ENCODE data around the gene IQSEC1.

The IQSEC1 gene

DNA sequence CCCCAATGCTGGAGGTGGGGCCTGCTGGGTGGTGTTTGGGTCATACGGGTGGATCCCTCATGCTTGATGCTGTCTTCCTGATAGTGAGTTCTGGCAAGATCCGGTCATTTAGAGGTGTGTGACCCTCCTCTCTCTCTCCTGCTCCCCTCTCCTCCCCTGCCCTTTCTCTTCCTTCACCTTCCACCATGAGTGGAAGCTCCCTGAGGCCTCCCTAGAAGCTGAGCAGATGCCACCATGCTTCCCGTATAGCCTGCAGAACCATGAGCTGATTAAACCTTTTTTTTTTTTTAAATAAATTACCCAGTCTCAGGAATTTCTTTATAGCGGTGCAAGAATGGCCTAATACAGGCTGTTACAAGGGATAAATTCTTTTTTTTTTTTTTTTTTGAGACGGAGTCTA is 36.3 kb upstream of the IQSEC1 start:
- Histone ChIP-seq H2BK12ac (ENCODE audit: low read length in 2 of 2) (no peak overlapping the region), H3K4ac (ENCODE audit: low read depth in 1 of 2, low read length in 2 of 2) (no peak overlapping the region)

GRCh38 chr3:13108861-13109260 is 35.6 kb upstream of the IQSEC1 start:
- DNase-seq: no peak
- 86% methylated on average over 6 of the region's 12 CpGs for WGBS
- Histone ChIP-seq H3K18ac (ENCODE audit: low read depth in 1 of 2, low read length in 2 of 2) (no peak overlapping the region), H2BK5ac (ENCODE audit: low read depth, low read length, poor library complexity, severe bottlenecking) (no peak overlapping the region), H3K4me1 (ENCODE audit: control insufficient read depth, insufficient read depth, low read depth, low read length) (peaks cover 16% of the 10 kb centered on the region), H3K23ac (ENCODE audit: low read length in 2 of 2) (no peak overlapping the region), H3K4me3 (ENCODE audit: insufficient read depth in 1 of 2, low read depth in 1 of 2, low read length in 2 of 2) (no peak overlapping the region), H4K91ac (ENCODE audit: low read length) (no peak overlapping the region), H3K14ac (ENCODE audit: low read length in 2 of 2) (no peak overlapping the region), H3K36me3 (ENCODE audit: control insufficient read depth in 1 of 2, insufficient read depth in 2 of 2, low read depth in 1 of 2, low read length in 2 of 2) (no peaks in the 10 kb centered on the region), H2BK12ac (ENCODE audit: low read length in 2 of 2) (no peak overlapping the region), H4K8ac (ENCODE audit: low read length) (no peak overlapping the region), H2AFZ (ENCODE audit: low read depth, low read length) (no peak overlapping the region), H3K27ac (ENCODE audit: low read length, poor library complexity, severe bottlenecking) (no peak overlapping the region), H3K79me1 (replicated peaks; ENCODE audit: low read length, poor library complexity, severe bottlenecking) (no peaks in the 10 kb centered on the region), H2AK5ac (ENCODE audit: low read length, severe bottlenecking) (no peak overlapping the region), H2BK120ac (ENCODE audit: low read depth, low read length) (no peak overlapping the region), H3K4me2 (ENCODE audit: low read length, poor library complexity, severe bottlenecking) (no peak overlapping the region), H3K4ac (ENCODE audit: low read depth in 1 of 2, low read length in 2 of 2) (no peak overlapping the region), H3K9ac (ENCODE audit: low read length) (no peak overlapping the region), H2BK15ac (ENCODE audit: low read depth, poor library complexity, severe bottlenecking) (no peak overlapping the region), H3K27me3 (ENCODE audit: control insufficient read depth in 1 of 2, insufficient read depth in 1 of 2, low read length in 2 of 2) (peaks cover 39 to 60% of the 10 kb centered on the region in 2 experiments), H3K9me3 (ENCODE audit: control insufficient read depth, low read length) (no peaks in the 10 kb centered on the region)

More for the DNA sequence above, 36.3 kb upstream of the IQSEC1 start:
- no peak for DNase-seq
- 94% methylated on average over 4 of the region's 5 CpGs for WGBS
- no peak overlapping the region for H4K8ac ChIP-seq (ENCODE audit: low read length)
- no peak overlapping the region for H3K14ac ChIP-seq (ENCODE audit: low read length in 2 of 2)
- H3K4me1 ChIP-seq (ENCODE audit: control insufficient read depth, insufficient read depth, low read depth, low read length): peaks cover 16% of the 10 kb centered on the region
- no peak overlapping the region for H3K9ac ChIP-seq (ENCODE audit: low read length)
- H2AFZ ChIP-seq (ENCODE audit: low read depth, low read length): no peak overlapping the region
- H3K4me3 ChIP-seq (ENCODE audit: insufficient read depth in 1 of 2, low read depth in 1 of 2, low read length in 2 of 2): no peak overlapping the region
- no peak overlapping the region for H3K18ac ChIP-seq (ENCODE audit: low read depth in 1 of 2, low read length in 2 of 2)
- no peak overlapping the region for H2AK5ac ChIP-seq (ENCODE audit: low read length, severe bottlenecking)
- H2BK15ac ChIP-seq (ENCODE audit: low read depth, poor library complexity, severe bottlenecking): no peak overlapping the region
- H3K36me3 ChIP-seq (ENCODE audit: control insufficient read depth in 1 of 2, insufficient read depth in 2 of 2, low read depth in 1 of 2, low read length in 2 of 2): no peaks in the 10 kb centered on the region
- H2BK5ac ChIP-seq (ENCODE audit: low read depth, low read length, poor library complexity, severe bottlenecking): no peak overlapping the region
- H3K27me3 ChIP-seq (ENCODE audit: control insufficient read depth in 1 of 2, insufficient read depth in 1 of 2, low read length in 2 of 2): peaks cover 36 to 56% of the 10 kb centered on the region in 2 experiments
- H2BK120ac ChIP-seq (ENCODE audit: low read depth, low read length): no peak overlapping the region
- no peak overlapping the region for H3K27ac ChIP-seq (ENCODE audit: low read length, poor library complexity, severe bottlenecking)
- H3K9me3 ChIP-seq (ENCODE audit: control insufficient read depth, low read length): no peaks in the 10 kb centered on the region
- H3K4me2 ChIP-seq (ENCODE audit: low read length, poor library complexity, severe bottlenecking): no peak overlapping the region
- H3K23ac ChIP-seq (ENCODE audit: low read length in 2 of 2): no peak overlapping the region
- H3K79me1 ChIP-seq (replicated peaks; ENCODE audit: low read length, poor library complexity, severe bottlenecking): no peaks in the 10 kb centered on the region
- H4K91ac ChIP-seq (ENCODE audit: low read length): no peak overlapping the region

DNA sequence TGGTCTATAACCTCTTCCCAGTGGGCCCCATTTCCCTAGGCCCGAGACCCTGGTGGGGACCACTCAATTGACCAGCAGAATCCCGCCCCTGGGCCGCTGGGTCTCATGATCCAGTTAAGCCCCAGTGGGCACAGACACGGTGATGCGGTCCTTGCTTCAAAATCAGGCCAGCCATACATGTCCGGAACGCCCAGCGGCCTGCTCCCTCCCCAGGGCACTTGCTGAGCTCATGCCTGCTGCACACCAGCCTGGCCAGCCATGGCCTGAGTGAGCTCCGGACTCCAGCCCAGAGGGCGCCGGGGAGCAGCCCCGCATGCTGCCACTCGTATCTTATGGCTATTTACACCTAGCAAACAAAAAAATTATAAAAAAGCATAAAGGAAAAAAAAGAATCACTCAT is 34.4 kb upstream of the IQSEC1 start:
- no peak overlapping the region for H3K4ac ChIP-seq (ENCODE audit: low read depth in 1 of 2, low read length in 2 of 2)
- no peak overlapping the region for H3K18ac ChIP-seq (ENCODE audit: low read depth in 1 of 2, low read length in 2 of 2)
- H4K8ac ChIP-seq (ENCODE audit: low read length): no peak overlapping the region
- peaks cover 16% of the 10 kb centered on the region for H3K4me1 ChIP-seq (ENCODE audit: control insufficient read depth, insufficient read depth, low read depth, low read length)
- H2BK120ac ChIP-seq (ENCODE audit: low read depth, low read length): no peak overlapping the region
- no peaks in the 10 kb centered on the region for H3K79me1 ChIP-seq (replicated peaks; ENCODE audit: low read length, poor library complexity, severe bottlenecking)
- H2BK5ac ChIP-seq (ENCODE audit: low read depth, low read length, poor library complexity, severe bottlenecking): no peak overlapping the region
- H2AK5ac ChIP-seq (ENCODE audit: low read length, severe bottlenecking): no peak overlapping the region
- no peak overlapping the region for H2AFZ ChIP-seq (ENCODE audit: low read depth, low read length)
- no peak overlapping the region for H3K4me3 ChIP-seq (ENCODE audit: insufficient read depth in 1 of 2, low read depth in 1 of 2, low read length in 2 of 2)
- H2BK15ac ChIP-seq (ENCODE audit: low read depth, poor library complexity, severe bottlenecking): no peak overlapping the region
- H3K4me2 ChIP-seq (ENCODE audit: low read length, poor library complexity, severe bottlenecking): no peak overlapping the region
- peaks cover 40 to 56% of the 10 kb centered on the region in 2 experiments for H3K27me3 ChIP-seq (ENCODE audit: control insufficient read depth in 1 of 2, insufficient read depth in 1 of 2, low read length in 2 of 2)
- no peak overlapping the region for H2BK12ac ChIP-seq (ENCODE audit: low read length in 2 of 2)
- H3K23ac ChIP-seq (ENCODE audit: low read length in 2 of 2): no peak overlapping the region
- no peak overlapping the region for H3K14ac ChIP-seq (ENCODE audit: low read length in 2 of 2)
- H3K36me3 ChIP-seq (ENCODE audit: control insufficient read depth in 1 of 2, insufficient read depth in 2 of 2, low read depth in 1 of 2, low read length in 2 of 2): no peaks in the 10 kb centered on the region
- H3K27ac ChIP-seq (ENCODE audit: low read length, poor library complexity, severe bottlenecking): no peak overlapping the region
- no peak overlapping the region for H4K91ac ChIP-seq (ENCODE audit: low read length)
- WGBS: 86% methylated on average over 13 of the region's 13 CpGs
- H3K9me3 ChIP-seq (ENCODE audit: control insufficient read depth, low read length): no peaks in the 10 kb centered on the region
- H3K9ac ChIP-seq (ENCODE audit: low read length): no peak overlapping the region
- DNase-seq: no peak

- H2BK5ac ChIP-seq (ENCODE audit: low read depth, low read length, poor library complexity, severe bottlenecking): no peak overlapping the region
- H3K4me3 ChIP-seq (ENCODE audit: insufficient read depth in 1 of 2, low read depth in 1 of 2, low read length in 2 of 2): no peak overlapping the region
- no peak overlapping the region for H3K4me2 ChIP-seq (ENCODE audit: low read length, poor library complexity, severe bottlenecking)
- no peak for DNase-seq
- H3K9me3 ChIP-seq (ENCODE audit: control insufficient read depth, low read length): no peaks in the 10 kb centered on the region
- no peak overlapping the region for H3K23ac ChIP-seq (ENCODE audit: low read length in 2 of 2)
- no peak overlapping the region for H4K91ac ChIP-seq (ENCODE audit: low read length)
- H3K4ac ChIP-seq (ENCODE audit: low read depth in 1 of 2, low read length in 2 of 2): no peak overlapping the region
- H2AFZ ChIP-seq (ENCODE audit: low read depth, low read length): no peak overlapping the region
- no peak overlapping the region for H4K8ac ChIP-seq (ENCODE audit: low read length)
- no peak overlapping the region for H3K27ac ChIP-seq (ENCODE audit: low read length, poor library complexity, severe bottlenecking)
- H3K9ac ChIP-seq (ENCODE audit: low read length): no peak overlapping the region
- H3K14ac ChIP-seq (ENCODE audit: low read length in 2 of 2): no peak overlapping the region
- H3K36me3 ChIP-seq (ENCODE audit: control insufficient read depth in 1 of 2, insufficient read depth in 2 of 2, low read depth in 1 of 2, low read length in 2 of 2): no peaks in the 10 kb centered on the region
- no peak overlapping the region for H2BK120ac ChIP-seq (ENCODE audit: low read depth, low read length)
- H3K18ac ChIP-seq (ENCODE audit: low read depth in 1 of 2, low read length in 2 of 2): no peak overlapping the region
- H3K79me1 ChIP-seq (replicated peaks; ENCODE audit: low read length, poor library complexity, severe bottlenecking): no peaks in the 10 kb centered on the region
- H2BK12ac ChIP-seq (ENCODE audit: low read length in 2 of 2): no peak overlapping the region
- peaks cover 12% of the 10 kb centered on the region for H3K4me1 ChIP-seq (ENCODE audit: control insufficient read depth, insufficient read depth, low read depth, low read length)
- no peak overlapping the region for H2BK15ac ChIP-seq (ENCODE audit: low read depth, poor library complexity, severe bottlenecking)
- peaks cover 34 to 49% of the 10 kb centered on the region in 2 experiments for H3K27me3 ChIP-seq (ENCODE audit: control insufficient read depth in 1 of 2, insufficient read depth in 1 of 2, low read length in 2 of 2)
- WGBS: 80% methylated on average over 5 of the region's 6 CpGs
- no peak overlapping the region for H2AK5ac ChIP-seq (ENCODE audit: low read length, severe bottlenecking)
Observed at GRCh38 chr3:13106308-13107001, 33.2 kb upstream of the IQSEC1 start.

Measured in mesenchymal stem cell (in vitro differentiated cells and primary cell).